ENCODE data around the gene C5orf46. TPM values are rescaled to one million over a fixed set of nuclear protein-coding genes. Genes with fewer than 3 reads are reported as not detected.

The C5orf46 gene
- total and polyA plus RNA-seq, 2 donors (not counting 3 experiments of a cell fraction or from before 2014, with no cell fraction given), result 0.66 TPM; not detected in 1

DNA sequence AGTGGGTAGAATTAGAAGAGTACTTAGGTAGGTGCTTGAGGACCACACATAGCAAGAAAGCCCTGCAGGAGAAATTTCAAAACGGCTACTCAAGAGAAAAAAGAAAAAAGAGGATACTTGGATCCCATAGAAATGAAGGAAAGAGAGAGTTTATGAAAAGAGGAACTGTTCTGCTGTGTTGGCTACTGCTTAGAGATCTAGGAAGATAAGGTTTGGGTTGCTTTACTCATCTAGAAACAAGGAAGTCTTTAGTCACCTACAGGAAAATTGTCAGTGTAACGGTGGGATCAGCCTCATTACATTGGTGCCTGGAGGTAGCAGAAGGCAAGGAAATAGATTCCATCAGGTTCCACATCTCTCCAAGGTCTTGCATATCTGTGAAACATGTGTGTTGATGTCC, 14.8 kb upstream of the C5orf46 start:
- Histone ChIP-seq H3K36me3 (ENCODE audit: control insufficient read depth in 2 of 2, extremely low read depth in 1 of 2, insufficient read depth in 2 of 2, low read length in 2 of 2) (no peaks in the 10 kb centered on the region), H3K79me2 (ENCODE audit: control insufficient read depth, insufficient read depth, low read length) (no peaks in the 10 kb centered on the region), H3K27me3 (ENCODE audit: control insufficient read depth in 2 of 2, insufficient read depth in 2 of 2, low read length in 2 of 2) (no peaks in the 10 kb centered on the region), H3K9me1 (replicated peaks; ENCODE audit: control insufficient read depth, extremely low read depth, insufficient read depth, low read length) (no peaks in the 10 kb centered on the region), H3K9me3 (replicated peaks; ENCODE audit: control insufficient read depth, insufficient read depth, low read length) (no peaks in the 10 kb centered on the region), H3K9ac (replicated peaks; ENCODE audit: extremely low read depth, insufficient read depth, low read length) (no peak overlapping the region), H3K4me3 (replicated peaks in 1 of 3; ENCODE audit: insufficient read depth in 1 of 3, low read depth in 1 of 3, low read length in 3 of 3) (no peak overlapping the region), H3K4me2 (ENCODE audit: insufficient read depth, low read length) (no peak overlapping the region), H3K27ac (ENCODE audit: insufficient read depth, low read depth, low read length) (no peak overlapping the region), H2AFZ (ENCODE audit: low read depth, low read length) (no peak overlapping the region), H3K4me1 (ENCODE audit: control insufficient read depth, extremely low read depth, insufficient read depth, low read length) (no peaks in the 10 kb centered on the region), H4K20me1 (replicated peaks; ENCODE audit: control insufficient read depth, extremely low read depth, insufficient read depth, low read length) (no peaks in the 10 kb centered on the region)
- dilution Hi-C loops (cut with MboI; ENCODE audit: extremely low pct_ligation_motif_present, low sequenced_read_pairs), result no loop called here
- DNase-seq (ENCODE audit: low read depth, low spot score) (no peak), FAIRE-seq (no peak)
- no TSS peak for BruUV-seq (replicated peaks)
- ChIA-PET POLR2A (no interaction called here), CTCF (no interaction called here)
- peak; percentile 72 for TF ChIP-seq GATA2 (IDR thresholded peaks at IDR 0.05; ENCODE audit: insufficient read depth, insufficient read length, low read depth, low read length)
- no peak for TF ChIP-seq EZH2 (IDR thresholded peaks at IDR 0.05; ENCODE audit: borderline replicate concordance, low read depth, low read length, severe bottlenecking)
- no peak for TF ChIP-seq FOS (IDR thresholded peaks at IDR 0.05; ENCODE audit: borderline replicate concordance, insufficient read depth, low read length)
- intact Hi-C loops (cut with micrococcal nuclease), result no loop called here

DNA sequence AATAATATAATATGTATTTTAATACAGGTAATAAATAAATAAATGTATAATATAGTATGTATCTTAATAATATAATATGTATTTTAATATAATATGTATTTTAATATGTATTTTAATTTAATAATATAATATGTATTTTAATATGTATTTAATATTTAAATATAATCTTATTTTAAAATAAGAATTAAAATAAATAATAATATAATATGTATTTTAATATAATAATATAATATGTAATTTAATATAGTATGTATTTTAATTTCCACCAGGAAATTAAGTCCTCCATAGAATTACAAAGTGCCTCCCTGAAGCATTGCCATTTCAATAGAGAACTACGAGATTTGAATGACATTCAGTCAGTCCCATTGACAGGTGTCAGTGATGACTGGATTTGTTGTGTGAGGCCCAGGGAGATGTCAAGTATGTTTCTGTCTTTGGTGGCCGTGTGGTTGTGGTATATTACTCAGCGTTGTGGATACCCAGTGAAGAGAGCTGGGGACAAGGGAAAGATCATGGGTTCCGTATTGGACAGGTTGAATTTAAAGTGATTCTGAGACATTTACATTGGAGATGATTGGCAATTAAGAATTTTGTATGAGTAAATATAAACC, 14.2 kb upstream of the C5orf46 start:
- no peaks in the 10 kb centered on the region for H3K4me1 ChIP-seq (ENCODE audit: control insufficient read depth, extremely low read depth, insufficient read depth, low read length)
- H3K9me1 ChIP-seq (replicated peaks; ENCODE audit: control insufficient read depth, extremely low read depth, insufficient read depth, low read length), result no peaks in the 10 kb centered on the region
- FAIRE-seq, result no peak
- no peaks in the 10 kb centered on the region for H3K36me3 ChIP-seq (ENCODE audit: control insufficient read depth in 2 of 2, extremely low read depth in 1 of 2, insufficient read depth in 2 of 2, low read length in 2 of 2)
- TF ChIP-seq EZH2 (IDR thresholded peaks at IDR 0.05; ENCODE audit: borderline replicate concordance, low read depth, low read length, severe bottlenecking) (no peak), POLR2AphosphoS5 (IDR thresholded peaks at IDR 0.05; ENCODE audit: insufficient read depth, low read depth, low read length) (no peak), POLR2A (IDR thresholded peaks at IDR 0.05; ENCODE audit: low read depth, low read length) (no peak)
- BruUV-seq (replicated peaks), result no TSS peak
- no peak overlapping the region for H2AFZ ChIP-seq (ENCODE audit: low read depth, low read length)
- no peak for DNase-seq (ENCODE audit: low read depth, low spot score)
- ChIA-PET POLR2A (no interaction called here), CTCF (no interaction called here)
- intact Hi-C loops (cut with micrococcal nuclease), result no loop called here
- H3K9me3 ChIP-seq (replicated peaks; ENCODE audit: control insufficient read depth, insufficient read depth, low read length), result no peaks in the 10 kb centered on the region
- H3K79me2 ChIP-seq (ENCODE audit: control insufficient read depth, insufficient read depth, low read length), result no peaks in the 10 kb centered on the region
- no peak overlapping the region for H3K4me2 ChIP-seq (ENCODE audit: insufficient read depth, low read length)
- dilution Hi-C loops (cut with MboI; ENCODE audit: extremely low pct_ligation_motif_present, low sequenced_read_pairs), result no loop called here
- H4K20me1 ChIP-seq (replicated peaks; ENCODE audit: control insufficient read depth, extremely low read depth, insufficient read depth, low read length), result no peaks in the 10 kb centered on the region
- no peak overlapping the region for H3K27ac ChIP-seq (ENCODE audit: insufficient read depth, low read depth, low read length)
- no peaks in the 10 kb centered on the region for H3K27me3 ChIP-seq (ENCODE audit: control insufficient read depth in 2 of 2, insufficient read depth in 2 of 2, low read length in 2 of 2)
- no peak overlapping the region for H3K4me3 ChIP-seq (replicated peaks in 1 of 3; ENCODE audit: insufficient read depth in 1 of 3, low read depth in 1 of 3, low read length in 3 of 3)
- H3K9ac ChIP-seq (replicated peaks; ENCODE audit: extremely low read depth, insufficient read depth, low read length), result no peak overlapping the region

Measured in endothelial cell of umbilical vein (primary cell).